NCI-H1092 (cell line): ENCODE data around the gene TNFAIP8.
"Not testable (repeated sequence)": the region's sequence is repeated elsewhere in the genome, so short reads cannot be mapped to it uniquely, and the experiment has no call there.

Source experiments
- DNase-seq: peaks from one replicate; lab custom pipeline; 2025; lab: John Stamatoyannopoulos, UW

Gene TNFAIP8

DNA sequence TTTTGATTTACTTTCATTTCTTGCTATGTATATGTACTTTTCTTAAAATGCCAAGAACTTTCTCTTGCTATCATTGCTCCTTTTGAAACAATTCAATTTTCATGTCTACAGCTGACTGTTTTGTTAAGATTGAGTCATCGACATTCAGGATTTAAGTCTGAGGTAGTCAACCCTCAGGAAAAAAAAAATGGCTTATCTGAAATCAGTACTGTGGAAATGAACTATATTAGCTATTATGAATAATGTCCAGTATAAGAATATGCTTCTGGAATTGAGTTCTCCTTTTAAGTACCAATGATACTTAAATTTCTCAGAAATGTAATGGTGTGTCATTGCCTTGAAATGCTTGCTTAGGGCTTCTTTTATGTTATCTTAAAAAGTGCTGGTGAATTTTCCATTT lies 37.9 kb downstream of the TNFAIP8 start:
- no peak for DNase-seq

DNA sequence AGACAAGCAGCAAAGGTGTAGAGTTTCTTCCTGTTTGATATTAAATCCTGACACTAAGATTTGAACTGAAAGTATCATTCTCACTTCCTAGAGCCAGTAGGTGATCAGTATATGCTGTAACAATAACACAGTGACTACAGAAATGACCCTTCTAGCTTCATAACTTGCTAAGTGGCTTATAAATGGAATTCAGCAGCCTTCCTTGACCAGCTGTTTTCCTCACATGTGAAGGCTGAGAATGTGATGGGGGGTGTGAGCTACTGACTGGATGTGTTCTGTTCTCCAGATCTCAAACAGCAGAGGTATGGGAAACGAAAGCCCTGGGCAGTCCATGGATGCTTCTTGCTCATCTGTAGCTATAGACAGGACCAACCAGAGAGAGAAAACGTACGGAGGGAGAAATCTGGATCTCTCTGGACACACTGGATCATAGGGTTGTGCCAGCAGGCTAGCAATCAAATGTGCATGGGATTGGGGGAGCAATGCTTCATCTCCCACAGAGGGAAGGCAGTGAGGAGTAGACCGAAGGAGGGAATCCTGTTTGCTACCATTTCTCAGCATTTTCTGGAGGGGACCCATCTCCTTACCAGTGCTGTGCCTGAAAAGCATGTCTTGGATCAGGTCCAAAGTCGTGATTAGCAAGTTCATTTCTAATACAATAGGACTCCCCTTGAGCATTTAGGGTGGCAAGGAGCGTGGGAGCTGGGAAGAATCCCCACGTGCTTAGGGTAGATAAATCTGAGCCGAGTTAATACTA lies 39.4 kb downstream of the TNFAIP8 start:
- DNase-seq, result no peak

DNA sequence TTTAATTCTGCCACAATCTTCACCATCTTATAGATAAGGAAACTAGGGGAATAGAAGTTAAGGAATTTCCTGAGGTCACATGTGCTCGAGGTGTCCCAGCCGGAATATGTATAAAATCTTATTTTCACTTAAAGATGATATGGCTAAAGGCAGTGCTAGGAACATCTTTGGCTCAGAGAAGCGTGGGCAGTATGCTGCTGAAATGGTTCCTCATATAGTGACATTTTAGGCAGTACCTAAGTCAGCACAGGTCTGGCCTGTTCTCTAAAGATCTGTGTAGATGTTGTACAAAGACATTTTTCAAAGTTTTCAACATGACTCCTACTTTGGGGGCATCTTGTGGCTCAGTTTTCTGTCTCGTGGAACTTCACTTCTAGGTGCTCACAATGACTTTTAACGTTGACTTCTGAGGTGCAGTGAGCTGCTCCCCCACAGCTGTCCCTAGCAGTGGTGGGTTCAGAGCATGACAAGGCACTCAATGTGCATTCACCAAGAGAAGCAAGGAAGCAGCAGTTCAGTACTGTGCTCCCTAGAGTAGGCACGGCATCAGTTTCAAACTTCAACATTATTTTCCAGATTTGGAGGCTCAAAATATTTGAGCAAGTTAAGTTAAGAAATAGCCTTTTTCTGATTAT lies 40.3 kb downstream of the TNFAIP8 start:
- DNase-seq, result no peak

DNA sequence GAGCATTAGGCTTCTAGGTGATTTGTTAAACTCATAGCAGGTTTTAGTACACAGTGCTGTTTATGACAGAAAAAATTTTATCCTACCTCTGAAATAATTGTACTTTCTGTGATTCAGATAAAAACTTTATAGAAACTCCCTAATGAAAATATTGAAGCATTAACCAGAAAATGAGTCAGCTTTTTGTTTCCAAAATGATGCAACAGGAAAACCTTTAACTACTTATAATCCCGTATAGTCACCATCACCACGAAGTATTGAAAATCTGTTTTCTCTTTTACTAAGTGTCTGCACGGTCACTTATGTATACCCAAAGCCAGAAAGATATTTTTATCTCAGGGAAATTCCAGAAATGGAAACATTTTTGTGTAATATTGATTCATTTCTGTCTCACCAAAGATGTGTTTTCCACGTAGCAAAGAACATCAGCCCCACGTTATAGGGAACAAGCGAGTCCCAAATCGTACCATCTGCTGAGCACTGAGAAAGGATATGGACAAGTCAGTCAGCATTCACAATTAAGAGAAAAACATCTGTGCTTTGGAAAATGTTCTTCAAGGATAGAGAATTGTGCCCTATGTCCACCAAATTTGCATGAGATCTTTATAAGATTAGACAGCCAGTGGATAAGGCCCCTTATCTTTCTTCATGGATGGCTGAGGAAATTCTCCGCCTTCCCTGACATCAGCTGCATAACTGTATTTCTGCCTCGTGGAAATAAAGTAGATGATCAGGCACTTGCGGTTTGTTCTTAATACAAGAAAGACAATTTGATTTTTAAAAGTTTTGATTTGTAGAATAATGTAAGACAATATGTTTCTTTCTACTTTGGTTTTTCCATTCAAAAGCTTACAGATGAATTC lies 41.9 kb downstream of the TNFAIP8 start:
- no peak for DNase-seq

DNA sequence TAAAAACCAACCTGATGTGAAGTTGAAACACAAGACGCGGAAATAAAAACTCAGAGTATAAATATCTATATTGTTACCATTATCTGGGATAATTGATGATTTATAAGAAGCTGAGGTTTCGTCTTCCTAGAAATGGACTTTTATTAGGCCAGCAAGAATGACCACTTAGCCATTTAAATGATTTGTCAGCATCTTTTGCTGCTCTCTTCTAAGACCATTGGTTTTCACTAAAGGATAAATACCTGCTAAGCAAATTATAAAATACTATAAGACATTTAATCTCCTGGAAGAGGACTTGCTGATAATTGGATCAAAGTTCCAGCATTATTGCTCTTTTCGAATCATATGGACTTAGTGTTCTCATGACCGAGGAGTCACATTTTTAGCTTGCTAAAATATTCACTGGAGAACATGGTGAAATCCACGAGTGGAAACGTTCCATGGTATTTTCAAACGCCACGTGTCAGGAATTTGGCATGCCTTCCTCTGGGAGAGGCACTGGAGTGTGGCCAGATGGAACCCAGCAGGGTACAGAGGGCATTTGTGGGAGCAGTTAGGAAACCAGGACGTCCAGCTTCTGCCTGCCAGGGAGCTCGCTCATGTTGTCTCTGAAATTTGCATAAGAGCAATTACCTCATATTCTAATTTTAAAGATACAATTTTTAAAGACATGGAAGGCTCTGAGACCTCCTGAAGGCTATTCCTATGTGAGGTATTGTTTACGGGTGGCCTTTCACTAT lies 43.1 kb downstream of the TNFAIP8 start:
- DNase-seq, result no peak

DNA sequence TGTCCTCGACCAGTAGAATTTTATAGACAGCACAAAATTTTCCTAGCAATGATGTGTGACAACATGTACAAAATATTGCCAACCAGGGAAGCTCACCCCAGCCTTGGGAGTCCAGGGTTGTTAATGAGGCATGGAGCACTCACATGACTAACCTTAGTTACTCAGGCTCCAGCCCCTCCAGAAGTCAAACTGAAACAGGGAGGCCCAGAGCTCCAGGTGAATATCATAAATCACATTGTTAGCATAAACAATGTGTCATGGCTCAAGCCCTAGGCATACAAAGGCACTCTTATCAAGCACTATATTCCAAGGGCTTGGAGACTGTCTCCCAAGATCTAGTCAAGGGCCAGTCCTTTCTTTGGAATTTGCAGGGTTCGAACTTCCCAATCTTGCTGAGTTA lies 44.4 kb downstream of the TNFAIP8 start:
- no peak for DNase-seq

DNA sequence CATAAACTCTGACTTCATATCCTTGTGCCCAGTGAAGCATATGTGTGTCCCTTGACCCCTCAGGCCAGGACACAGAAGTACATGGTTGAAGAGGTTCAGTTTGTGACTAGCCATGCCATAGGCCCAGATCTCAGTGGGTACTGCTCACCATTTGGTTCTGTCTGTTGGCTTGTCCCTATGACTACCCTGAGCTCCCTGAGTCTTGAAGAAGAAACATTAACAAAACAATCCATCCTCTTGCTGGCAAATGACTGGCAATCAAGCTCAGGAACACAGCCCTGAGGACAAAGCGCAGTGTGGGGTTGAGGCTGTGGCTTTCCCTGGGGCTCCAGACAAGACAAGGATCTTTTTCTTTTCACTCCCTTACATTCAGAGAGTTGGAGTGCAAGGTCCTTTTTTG lies 46.3 kb downstream of the TNFAIP8 start:
- no peak for DNase-seq

DNA sequence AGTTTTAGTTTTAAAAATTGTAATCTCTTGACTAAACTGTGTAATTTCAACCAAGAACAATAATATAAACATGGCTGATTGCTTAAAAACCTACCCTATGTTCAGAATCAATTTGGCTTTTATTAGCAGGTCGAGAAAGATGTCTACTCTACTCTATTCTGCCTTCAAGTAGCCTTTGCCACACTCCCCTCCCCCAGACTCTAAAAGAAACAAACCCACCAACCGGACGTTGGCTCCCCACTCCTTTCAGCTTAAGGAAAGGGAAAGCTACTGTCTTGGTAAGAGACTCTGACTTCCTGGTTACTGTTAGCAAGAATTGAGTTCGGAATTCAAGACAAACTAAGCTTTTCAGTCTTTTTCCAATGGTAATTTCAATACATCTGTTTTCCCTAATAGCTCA lies 46.7 kb downstream of the TNFAIP8 start:
- DNase-seq, result no peak

DNA sequence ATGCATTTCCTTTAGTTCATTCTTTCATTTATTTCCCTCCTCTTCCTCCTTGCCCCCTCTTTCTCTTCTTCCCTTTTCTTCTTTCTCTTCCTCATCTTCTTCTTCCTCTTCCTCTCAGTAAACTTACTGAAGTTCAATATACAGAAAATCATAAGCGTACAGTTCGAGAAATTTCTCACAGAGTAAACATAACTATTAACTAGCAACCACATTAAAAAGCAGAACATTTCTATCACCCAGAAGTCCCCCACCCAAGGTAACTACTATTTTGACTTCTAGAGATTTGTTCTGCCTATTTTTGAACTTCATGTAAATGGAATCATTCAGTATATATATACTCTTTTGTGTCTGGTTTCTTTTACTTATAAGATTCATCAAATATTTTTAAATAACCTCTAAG lies 48.2 kb downstream of the TNFAIP8 start:
- DNase-seq, result no peak

DNA sequence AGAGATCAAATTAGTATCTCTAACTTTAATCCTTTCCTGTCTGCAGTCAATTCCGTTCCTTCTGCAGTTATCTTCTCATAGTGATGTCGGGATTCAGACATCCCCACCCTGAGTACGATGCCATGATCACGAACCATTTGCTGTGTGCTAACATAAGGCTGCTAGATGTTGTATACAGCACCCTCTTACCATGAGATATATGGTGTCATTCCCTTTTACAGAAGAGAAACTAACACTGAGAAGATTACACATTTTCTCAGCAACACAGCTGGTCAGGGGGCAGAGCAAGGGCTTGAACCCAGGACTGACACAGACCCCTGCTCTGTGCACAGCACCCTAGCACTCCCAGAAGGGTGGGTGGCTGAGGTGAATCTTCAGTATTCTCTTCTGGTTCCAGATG lies 49.6 kb downstream of the TNFAIP8 start:
- DNase-seq, result no peak

DNA sequence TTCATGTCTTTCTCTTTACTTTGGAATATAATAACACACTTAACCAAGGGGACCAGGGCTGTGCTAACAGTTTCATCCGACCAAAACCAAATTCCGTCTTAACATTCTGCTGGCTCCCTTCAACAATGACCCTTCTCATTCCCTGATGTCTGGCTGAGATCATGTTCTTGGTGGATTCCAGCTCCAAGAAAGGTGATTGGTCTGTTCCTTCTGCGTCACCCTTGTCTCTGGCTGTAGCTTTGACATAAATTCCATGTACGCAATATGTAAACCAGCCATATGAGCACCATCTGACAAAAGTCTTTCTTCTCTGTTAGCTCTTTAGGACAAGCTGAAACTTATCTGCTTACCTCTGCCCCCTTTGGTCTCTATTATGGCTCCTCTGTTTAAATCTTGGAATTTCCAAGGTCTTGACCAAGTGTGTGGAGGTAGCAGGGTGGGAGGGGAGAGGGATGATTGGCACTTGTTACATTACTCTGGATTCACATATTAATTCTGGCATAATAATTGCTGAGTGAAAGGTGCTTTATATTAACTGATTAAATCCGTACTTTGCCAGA lies 50.8 kb downstream of the TNFAIP8 start:
- no peak for DNase-seq

DNA sequence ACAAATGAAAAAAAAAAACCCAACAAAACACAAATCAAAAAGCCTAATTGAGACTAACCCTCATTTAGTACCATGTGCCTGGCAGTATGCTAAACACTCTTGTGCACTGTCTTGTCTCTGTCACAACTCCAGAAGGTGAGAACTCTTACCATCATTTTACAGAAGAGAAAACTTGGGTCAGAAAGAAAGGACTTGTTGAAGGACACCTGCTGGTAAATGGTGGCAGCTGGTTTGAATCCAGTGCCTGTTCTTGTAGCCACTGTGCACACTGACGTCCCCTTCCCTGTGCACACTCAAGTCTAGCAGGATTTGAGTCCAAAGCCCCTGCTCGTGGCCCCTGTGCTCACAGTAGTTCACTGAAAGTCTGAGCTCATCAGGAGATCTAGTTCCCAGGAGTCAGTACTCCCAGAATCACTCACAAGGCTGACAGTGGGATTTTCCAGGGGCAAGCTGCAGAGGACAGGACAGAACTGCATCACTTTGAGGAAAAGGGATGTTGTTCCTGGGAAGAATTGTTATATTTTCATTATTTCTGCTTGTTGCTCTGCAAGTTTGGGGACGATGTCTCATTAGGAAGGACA lies 53.5 kb downstream of the TNFAIP8 start:
- DNase-seq, result no peak

DNA sequence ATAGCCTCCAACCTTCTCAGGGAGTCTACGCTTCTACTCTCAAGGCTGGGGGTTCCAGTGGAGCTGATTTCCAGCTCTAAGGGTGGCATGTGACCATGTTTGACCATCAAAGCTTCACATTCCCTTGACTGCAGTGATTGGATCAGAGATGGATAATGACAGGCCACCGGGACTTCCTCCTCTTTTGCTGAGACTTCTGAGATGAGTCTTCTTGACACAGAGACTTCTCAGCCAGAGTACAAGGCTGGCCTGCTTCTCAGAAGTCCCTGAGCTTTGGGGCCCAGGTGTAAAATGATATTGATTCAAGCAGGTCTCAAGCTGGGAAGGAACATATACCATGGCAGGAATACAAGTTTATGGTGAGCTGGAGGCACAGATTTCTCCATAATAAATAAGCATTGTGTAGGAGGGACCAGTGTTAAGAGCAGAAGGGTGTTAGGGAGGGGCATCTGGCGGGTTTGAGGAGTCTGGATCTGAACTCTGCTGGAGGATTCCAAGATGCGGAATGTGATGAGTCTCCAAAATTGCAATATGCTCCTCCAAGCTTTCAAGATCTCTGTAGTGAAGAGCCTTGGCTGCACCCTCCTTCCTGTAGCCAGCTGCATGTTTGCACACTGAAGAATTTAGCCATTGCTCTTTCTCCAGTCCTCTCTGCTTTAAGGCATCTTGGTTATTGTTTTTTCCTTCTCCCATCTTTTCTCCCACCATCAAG lies 54.8 kb downstream of the TNFAIP8 start:
- no peak for DNase-seq

DNA sequence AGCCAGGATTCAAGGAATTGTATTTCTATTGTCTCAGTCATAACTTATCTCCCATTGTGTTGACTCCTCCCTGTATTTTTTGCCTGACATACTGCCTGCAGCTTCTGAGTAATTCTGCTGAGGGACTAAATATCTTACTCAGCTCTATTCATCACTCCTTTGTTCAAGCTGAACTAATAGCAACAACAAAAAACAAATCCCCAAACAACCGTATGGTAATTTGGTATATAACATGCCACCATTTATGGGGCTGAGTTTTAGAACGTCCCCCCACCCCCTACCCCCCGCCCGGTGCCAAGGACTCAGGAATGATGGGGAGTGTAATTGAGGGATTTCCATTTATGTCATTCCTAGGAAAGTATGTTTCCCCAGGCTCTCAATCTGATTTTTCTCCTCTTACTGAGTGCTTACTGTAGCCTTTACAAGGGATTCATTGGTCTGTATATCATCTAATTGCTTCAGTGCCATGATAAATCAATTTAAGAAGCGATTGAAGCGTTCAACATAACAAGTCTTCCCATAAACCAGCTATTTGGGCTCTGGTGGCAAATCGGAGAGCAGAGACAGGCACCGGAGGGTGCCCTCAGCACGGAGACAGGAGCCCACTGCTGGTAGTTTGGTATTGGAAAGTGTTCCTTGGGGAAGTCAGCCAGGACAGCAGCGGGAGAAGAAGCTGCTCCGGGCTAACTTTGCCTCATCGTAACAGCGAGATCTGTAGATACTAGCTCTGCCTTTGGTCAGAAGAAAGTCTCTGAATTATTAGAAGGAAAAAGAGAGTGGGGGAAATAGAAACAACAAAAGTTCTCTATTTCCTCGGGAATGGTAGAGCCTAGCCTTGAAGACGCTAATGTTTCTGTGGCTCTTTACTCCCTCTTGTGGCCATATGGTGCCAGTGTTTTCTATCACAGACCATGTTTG lies 55.8 kb downstream of the TNFAIP8 start:
- DNase-seq, result peak; percentile 18

DNA sequence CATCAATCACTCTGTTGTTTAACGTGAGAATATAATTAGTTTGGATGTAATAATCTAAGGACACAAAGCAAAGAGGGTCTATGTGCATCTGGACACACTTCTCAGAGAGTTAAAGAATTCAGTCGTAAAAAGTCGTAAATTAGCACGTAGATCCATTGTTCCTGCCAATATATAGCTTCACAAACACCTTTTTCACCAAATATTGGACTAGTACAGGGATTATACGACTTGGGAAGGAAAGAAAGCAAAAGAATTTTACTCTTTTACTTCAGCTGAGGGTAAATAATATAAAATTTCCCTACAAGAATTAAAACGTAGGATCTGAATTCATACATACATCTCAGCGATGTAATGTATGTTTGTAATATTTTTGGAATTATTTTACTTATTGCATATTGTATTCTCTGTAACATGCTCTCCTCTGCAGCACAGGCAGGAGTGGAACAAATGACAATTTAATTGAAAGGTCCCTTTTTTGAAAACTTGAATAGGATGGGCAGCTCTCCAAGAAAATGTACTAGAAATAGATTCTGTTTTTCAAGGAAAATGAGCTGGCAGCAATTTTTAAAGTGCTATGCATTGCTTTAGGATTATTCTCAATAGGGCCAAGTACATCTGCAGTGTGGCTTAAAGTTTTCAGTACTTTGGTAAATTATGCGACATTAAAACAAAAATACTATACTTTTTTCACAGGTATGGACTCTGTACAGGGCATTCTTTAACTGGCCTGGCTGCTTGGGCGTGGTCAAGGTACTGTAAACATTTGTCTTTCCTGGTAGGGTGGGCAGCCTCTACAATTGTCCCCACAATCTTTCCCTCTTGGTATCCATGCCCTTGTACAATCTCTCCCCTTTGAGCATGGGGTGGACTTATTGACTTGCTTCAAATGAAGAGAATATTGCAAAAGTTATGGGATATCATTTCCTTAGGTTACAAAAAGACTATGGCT lies 56.7 kb downstream of the TNFAIP8 start:
- no peak for DNase-seq

DNA sequence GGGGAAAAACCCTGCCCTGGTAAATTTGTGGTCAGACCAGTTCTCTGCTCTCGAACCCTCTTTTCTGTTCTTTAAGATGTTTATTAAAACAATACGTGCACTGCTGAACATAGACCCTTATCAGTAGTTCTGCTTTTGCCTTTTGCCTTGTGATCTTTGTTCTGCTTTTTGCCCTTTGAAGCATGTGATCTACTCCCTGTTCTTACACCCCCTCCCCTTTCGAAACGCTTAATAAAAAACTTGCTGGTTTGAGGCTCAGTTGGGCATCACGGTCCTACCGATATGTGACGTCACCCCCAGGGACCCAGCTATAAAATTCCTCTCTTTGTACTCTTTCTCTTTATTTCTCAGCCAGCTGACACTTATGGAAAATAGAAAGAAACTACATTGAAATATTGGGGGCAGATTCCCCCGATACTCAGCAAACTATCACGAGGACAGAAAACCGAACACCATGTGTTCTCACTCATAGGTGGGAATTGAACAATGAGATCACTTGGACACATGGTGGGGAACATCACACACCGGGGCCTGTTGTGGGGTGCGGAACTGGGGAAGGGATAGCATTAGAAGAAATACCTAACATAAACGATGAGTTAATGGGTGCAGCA lies 58.4 kb downstream of the TNFAIP8 start:
- not testable (repeated sequence) for DNase-seq

DNA sequence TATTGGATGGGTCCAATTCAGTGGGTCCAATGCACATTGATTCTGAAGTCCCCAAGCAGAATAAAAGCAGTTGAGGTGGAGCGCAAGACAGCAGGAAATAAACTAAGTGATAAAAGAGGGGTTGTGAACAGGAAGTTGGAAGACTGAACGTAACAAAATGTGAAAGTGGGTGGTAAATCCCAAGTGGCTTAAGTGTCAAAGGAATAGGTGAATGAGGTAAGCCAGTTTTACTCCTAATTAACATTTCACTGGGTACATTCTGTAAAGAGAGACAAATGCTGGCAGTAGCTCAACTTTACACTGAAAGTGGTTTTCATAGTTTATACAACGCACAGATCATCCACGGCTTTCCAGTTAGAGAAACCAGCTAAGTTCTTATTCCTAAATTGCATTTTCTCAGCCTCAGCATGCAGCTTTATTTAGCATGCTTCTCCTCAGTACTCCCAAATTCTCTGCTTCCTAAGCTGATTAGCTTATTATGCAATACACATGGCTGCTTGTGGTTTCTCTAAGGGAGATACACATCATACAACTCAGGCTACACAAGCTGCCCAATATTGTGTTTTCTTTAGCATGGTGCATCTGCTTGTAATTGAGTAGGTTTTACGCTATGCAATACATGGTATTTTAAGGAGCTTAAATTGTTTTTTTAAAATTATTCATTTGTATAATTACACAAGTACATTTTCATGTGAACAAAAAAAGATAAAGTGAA lies 62.2 kb downstream of the TNFAIP8 start:
- DNase-seq, result no peak
